GM18951 (cell line): ENCODE data around the gene SARNP.

Experiments
- POLR2A ChIP-seq: IDR thresholded peaks from 4 replicates; pipeline ENCODE4 v1.6.1; 2011; ENCODE audit warnings: mild to moderate bottlenecking; ENCODE audit not compliant: insufficient read length, insufficient read depth; ENCODE audit errors: extremely low read depth
- in situ Hi-C: fragments of 300-500 bp; cut with MboI; formaldehyde crosslinking; loops from one replicate; pipeline ENCODE4 v1.12.0; 2022; ENCODE audit warnings: low sequenced_read_pairs, mixed read lengths, inconsistent platforms; ENCODE audit not compliant: unreplicated experiment

The SARNP gene

DNA sequence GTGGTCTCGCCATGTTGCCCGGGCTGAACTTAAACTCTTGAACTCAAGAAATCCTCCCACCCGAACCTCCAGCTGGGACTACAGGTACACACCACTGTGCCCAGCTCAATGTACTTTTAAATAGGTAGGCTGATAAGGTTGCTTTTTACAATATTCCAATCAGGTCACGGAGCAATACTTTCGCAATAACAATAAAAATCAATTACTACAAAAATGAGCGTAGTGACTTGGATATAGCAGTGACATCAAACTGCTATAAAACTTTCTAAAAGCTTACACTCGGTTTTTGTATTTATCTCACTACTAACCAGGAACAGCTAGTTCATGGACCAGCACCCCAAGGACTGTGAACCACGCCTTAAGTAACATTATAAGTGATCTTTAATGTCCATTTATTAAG, 10.5 kb downstream of the SARNP start:
- no peak for TF ChIP-seq POLR2A
- in situ Hi-C loops, result no loop called here

DNA sequence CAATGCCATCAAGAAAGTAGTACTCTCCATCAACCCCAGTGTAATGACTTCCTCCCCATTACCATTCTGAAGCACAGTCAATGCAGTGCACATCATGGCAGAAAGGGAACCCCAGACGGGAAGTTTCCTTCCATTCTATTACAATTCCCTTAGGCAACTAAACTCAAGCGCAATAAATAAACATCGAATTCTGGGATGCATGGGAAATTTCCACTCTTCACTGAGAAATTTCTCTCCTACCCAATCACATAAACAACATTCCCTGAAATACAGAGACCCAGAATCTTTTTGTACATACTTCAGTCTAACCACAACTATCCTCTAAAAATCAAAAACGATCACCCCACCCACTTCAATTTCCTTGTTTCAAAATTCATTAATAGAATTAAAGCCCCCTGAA, 20.0 kb downstream of the SARNP start:
- no peak for TF ChIP-seq POLR2A
- in situ Hi-C loops, result no loop called here

DNA sequence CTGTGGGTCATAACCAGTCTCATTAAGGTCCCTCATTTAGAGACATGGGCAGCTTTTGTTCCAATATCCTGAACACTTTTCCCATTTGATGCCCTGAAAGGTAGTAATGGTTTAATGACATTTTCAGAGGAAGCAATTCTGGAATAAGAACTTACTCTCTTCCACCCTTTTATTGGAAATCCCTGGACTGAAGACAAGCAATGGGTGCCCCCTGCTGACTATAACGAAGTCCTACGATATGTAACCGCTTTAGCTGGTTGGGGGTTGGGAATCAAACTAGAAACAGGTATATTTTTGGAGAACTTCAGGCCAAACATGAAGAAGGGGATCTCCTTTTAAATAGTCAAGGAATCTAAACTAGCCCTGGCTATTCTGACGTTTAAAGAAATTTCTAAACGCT, 20.5 kb downstream of the SARNP start:
- TF ChIP-seq POLR2A, result no peak
- in situ Hi-C loops, result no loop called here

DNA sequence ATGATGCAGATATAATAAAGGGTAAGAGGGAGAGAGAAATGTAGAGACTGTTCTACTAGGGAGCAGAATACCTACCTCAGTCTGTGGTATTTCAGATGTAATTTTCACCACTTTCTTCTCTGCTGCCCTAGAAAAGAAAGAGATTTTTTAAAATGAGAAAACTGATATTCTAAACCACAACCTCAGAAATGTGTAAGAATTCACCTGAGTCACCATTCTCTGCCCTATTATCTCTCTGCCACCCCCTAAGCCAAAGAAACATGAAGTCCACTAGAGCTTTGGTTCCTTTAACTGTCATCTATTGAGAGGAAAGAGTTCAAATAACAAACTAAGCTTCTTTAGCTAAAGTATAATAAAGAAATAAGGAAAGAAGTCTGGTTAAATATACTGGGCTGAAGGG, 21.6 kb downstream of the SARNP start:
- in situ Hi-C loops, result no loop called here
- no peak for TF ChIP-seq POLR2A

DNA sequence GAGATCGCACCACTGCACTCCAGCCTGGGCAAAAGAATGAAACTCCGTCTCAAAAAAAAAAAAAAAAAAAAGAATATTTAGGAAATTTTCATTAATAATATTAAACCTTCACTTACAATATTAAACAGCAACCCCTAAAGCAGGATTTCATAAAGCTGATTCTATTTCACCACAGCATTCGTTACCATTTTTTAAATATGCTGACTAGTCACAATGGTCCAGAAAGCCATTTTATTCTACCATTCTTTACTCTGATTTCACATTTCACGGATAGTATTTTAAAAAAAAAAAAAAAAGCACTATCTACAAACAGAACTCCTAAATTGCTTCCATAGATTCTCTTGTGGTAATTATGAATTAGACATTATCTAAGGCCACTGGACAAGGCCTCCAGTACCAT, 27.6 kb downstream of the SARNP start:
- TF ChIP-seq POLR2A, result no peak
- in situ Hi-C loops, result no loop called here

DNA sequence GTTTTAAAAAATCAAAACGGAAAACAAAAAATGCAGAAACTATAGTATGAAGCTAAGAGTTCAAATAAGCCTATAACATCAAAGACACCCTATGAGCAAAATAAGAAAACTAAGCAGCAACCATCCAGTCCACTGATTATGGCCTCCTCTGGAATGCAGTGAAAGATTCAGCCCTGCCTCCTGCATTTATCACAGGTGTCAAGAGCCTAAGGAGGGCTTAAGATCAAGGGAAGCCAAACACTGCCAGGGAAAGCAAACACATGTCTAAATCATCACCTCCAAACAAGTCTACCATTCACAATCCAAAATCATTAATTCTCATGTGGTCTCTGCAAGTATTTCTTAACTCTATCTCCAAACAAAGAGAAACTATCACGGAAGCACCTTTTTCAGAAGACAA, 28.4 kb downstream of the SARNP start:
- no peak for TF ChIP-seq POLR2A
- in situ Hi-C loops, result no loop called here

DNA sequence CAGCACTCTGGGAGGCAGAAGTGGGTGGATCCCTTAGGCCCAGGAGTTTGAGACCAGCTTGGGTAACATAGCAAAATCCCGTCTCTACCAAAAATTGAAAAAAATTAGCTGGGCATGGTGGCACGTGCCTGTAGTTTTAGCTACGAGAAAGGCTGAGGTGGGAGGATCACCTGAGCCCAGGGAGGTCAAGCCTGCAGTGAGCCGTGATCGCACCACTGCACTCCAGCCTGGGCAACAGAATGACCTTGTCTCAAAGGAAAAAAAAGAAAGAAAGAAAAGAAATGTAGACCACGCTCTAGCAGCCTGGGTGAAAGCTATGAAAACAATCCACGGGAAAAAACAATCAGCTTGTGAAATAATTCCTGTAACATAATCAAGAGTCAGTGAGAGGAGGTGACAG, 29.0 kb downstream of the SARNP start:
- in situ Hi-C loops, result no loop called here
- TF ChIP-seq POLR2A, result no peak

DNA sequence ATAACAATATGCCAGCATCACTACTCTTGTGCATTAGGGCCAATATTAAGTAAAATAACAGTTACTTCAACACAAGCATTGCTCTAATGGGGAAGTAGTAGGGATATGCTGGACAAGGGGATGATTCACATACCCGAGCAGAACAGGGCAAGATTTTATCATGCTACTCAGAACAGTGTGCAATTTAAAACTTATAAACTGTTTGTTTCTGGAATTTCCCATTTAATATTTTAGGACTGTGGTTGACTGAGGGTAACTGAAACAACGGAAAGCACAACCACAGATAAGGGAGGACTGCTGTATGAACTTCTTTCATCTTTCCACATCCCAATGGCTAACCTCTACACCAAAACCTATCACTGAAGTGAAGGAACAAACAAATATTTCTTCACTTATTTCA, 36.8 kb downstream of the SARNP start:
- no peak for TF ChIP-seq POLR2A
- in situ Hi-C loops, result no loop called here

DNA sequence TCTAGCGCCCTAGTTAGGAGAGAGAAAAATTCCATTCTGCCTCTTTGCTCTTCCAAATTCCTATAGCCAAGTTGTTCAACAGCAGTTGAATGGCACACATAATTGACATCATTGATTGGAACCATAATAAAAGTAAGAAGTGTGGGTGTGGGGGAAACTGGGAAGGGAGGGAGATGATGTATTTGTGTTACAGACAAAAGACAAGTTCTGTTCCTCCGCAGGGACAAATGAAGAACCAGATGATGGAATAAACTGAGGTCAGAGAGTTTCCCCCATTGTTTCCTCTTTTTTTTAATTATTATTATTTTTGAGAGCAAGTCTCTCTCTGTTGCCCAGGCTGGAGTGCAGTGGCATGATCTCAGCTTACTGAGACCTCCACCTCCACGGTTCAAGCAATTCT, 39.7 kb downstream of the SARNP start:
- TF ChIP-seq POLR2A, result no peak
- in situ Hi-C loops, result no loop called here

DNA sequence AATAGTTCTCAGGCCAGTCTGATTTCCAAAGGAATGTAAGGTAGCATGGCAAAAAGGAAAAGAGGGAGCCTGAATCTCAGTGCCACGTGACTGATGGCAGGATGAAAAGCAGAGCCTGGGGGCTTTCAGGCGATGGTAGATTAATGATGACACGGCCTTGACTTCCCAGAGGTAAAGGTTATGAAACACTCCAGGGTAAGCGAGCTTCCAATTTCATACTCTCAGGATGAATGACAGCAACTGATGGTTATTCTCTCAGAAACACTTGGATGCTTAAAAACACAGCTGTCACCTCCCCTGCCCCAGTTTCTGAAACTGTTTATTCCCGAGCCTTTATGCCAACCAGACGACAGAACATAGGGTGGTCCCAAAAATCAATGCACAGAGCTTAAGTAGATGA, 45.8 kb downstream of the SARNP start:
- no peak for TF ChIP-seq POLR2A
- in situ Hi-C loops, result no loop called here

DNA sequence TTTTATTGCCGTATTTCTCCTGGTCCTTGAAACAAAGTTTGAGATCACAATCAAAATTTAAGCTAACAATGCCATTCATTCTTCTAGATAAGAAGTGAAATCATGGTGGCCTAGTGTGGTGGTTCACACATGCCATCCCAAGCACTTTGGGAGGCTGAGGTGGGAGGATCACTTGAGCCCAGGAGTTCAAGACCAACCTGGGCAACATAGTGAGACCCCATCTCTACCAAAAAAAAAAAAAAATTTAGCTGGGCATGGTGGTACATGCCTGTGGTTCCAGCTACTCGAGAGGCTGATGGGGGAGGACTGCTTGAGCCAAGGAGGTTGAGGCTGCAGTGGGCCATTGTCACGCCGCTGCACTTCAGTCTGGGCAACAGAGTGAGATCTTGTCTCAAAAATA, 50.4 kb downstream of the SARNP start:
- TF ChIP-seq POLR2A, result no peak
- in situ Hi-C loops, result no loop called here

DNA sequence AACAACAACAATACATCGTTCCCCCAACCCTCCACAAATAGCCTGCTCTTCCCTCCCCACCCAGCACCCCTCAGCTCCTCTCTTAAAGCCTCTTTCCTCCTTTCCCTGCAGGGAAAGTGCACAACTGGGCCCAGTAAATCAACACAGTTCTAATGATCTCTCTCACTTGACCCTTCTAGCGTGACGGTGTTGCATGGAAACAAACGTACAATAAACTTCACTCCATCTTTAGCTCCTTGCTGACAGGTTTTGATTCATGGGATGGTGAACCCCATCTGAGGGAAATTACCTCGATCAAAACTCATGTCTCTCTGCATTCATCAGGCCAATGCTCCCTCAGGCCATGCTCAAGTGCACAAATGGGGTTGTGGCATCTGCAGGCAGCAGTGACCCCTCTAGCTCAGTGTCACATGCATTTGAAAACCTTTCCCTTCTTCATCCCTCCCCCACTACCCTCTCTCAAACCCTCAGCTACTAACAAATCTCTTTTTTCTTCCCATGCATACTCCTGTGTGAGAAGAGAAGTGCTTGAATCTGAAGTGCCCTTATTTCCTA, 51.7 kb downstream of the SARNP start:
- in situ Hi-C loops, result no loop called here
- TF ChIP-seq POLR2A, result no peak

DNA sequence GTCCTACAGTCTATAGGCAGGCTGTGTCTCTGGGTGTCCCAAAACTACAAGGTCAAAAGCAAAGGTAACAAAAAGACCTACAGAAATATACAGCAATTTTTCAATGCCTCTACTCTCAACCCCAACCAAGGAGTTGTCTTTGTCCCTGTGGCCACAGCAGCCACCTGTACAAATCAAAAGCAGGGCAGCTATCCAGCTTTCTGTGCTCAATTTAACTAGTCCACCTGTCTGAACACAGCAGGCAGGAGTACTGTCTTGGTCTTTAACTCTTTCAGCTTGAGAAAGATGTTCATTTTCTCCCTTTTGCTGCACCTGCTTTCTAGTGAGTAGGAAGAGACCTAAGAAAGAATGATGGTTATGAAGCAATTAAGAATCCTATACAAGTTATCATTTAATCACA, 54.9 kb downstream of the SARNP start:
- in situ Hi-C loops, result no loop called here
- TF ChIP-seq POLR2A, result no peak

DNA sequence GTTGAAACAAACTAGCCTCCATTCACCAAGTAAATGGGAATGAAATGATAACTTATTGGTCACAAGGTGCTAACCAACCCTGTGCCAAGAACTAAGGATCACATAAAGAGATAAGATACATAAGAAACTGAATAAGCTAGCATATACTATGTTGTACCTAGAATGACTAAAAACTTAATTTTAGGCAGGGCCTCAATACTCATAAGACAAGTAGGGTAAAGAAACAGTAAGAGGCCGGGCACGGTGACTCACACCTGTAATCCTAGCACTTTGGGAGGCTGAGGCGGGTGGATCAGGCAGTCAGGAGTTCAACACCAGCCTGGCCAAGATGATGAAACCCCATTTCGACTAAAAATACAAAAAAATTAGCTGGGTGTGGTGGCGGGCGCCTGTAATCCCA, 56.9 kb downstream of the SARNP start:
- TF ChIP-seq POLR2A, result no peak
- in situ Hi-C loops, result no loop called here

DNA sequence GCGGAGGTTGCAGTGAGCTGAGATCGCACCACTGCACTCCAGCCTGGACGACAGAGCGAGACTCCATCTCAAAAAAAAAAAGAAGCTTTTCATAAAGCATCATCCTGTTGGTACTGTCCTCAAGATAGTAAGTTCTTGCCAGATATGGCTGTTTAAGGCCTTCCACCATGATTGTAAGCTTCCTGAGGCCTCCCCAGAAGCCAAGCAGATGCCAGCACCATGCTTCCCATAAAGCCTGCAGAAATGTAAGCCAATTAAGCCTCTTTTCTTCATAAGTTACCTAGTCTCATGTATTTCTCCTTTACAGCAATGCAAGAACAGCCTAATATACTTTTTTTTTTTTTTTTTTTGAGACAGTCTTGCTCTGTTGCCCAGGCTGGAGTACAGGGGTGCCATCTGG, 58.9 kb downstream of the SARNP start:
- in situ Hi-C loops, result loop anchor here (10.0 kb wide), 1 partner anchor 276 kb away; no protein-coding TSS in a partner anchor
